AG09319 (cell line): Measurements from ENCODE around the gene ARSI.

ENCODE experiments used
- DNase-seq: peaks from one replicate; pipeline ENCODE4 v3.0.0-alpha.2; 2010; ENCODE audit warnings: low read depth; ENCODE audit errors: extremely low read depth
- TF ChIP-seq, protein P1 (sequence below): IDR thresholded peaks from 2 replicates; pipeline ENCODE4 v1.5.1; 2011; ENCODE audit warnings: low read depth, mild to moderate bottlenecking, inconsistent platforms, low read length, moderate library complexity

The ARSI gene

DNA sequence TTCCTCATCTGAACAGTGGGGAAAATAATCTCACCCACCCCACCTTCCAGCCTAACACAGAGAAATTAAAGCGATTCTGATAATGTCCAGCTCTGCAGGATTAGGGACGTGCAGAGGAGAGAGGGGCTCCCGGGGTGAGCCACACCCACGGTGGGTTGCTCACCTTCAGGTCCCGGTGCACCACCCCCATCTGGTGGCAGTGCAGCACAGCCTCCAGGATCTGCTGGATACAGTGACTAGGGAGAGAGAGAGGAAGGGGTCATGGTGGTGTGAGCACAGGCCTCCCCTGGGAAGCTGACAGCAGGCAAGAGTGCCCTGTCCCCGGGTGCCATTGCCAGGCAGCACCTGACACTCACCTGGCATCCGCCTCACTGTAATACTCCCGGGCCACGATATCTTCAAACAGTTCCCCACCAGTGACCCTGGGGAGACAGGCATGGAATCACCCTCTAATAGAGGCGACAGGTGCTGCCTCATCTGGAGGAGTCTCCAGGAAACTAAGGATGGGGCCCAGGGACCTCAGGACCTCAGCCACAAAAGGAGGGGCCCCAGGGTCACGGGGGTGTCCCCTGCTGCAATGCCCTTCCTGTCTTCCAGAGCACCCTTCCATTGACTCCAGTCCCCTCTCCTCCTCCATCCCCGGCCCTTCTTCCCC lies 46.2 kb downstream of the ARSI start:
- TF ChIP-seq, protein P1, sequence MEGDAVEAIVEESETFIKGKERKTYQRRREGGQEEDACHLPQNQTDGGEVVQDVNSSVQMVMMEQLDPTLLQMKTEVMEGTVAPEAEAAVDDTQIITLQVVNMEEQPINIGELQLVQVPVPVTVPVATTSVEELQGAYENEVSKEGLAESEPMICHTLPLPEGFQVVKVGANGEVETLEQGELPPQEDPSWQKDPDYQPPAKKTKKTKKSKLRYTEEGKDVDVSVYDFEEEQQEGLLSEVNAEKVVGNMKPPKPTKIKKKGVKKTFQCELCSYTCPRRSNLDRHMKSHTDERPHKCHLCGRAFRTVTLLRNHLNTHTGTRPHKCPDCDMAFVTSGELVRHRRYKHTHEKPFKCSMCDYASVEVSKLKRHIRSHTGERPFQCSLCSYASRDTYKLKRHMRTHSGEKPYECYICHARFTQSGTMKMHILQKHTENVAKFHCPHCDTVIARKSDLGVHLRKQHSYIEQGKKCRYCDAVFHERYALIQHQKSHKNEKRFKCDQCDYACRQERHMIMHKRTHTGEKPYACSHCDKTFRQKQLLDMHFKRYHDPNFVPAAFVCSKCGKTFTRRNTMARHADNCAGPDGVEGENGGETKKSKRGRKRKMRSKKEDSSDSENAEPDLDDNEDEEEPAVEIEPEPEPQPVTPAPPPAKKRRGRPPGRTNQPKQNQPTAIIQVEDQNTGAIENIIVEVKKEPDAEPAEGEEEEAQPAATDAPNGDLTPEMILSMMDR, result no peak; the same call in 1 of the 2 replicates
- no peak for DNase-seq

DNA sequence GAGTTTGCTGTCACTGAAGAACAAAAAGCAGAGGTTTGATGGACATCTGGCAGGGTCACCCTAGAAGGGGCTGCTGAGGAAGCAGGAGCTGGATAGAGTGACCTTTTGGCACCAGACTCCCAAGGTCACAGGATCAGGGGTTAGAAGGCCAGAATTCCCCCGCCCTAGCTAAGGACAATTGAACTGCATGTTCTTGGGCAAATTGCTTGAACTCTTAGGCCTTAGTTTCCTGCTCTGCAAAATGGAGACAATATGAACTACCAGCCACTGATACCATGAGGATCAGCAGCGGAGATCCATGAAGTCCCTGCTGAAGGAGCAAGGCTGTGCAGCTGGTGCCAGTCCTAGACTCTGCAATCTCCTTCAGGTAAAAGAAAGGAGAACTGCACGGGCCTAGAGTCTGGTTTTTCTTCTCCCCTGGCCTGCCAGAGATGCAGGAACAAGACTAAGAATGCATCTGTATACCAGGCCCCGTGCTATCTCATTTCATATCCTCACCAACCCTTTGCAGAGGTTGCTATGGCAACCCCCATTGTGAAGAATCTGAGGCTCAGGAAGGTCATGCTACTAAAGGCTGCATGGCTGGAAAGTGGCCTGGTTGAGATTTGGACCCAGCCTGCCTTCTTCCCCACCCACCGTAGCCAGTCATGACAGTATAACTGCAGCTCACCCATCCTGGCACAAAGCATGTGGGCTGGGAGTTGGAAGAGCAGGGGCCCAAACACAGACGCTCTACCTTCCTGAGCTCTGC lies 46.9 kb downstream of the ARSI start:
- DNase-seq, result no peak

DNA sequence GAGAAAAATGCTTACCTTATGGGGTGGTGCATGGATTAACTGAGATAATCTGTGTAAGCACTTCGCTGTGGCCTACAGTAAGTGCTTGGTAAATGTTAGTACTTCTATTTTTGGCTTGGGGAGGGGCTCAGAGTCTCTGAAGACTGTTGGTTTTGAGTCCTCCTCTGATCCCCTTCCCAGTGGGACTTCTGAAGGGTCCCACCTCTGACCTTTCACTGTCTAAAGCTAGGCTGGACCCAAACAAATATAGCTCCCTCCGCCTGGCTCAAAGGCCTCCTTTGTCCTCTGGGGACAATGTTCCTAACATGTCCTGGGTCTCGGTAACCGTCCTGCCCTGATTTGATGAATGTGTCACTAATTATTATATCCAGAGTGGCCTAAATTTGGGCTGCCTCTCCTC lies 47.9 kb downstream of the ARSI start:
- TF ChIP-seq, protein P1, result no peak
- DNase-seq, result no peak

More for the DNA sequence above, 46.9 kb downstream of the ARSI start:
- TF ChIP-seq, protein P1, result no peak

DNA sequence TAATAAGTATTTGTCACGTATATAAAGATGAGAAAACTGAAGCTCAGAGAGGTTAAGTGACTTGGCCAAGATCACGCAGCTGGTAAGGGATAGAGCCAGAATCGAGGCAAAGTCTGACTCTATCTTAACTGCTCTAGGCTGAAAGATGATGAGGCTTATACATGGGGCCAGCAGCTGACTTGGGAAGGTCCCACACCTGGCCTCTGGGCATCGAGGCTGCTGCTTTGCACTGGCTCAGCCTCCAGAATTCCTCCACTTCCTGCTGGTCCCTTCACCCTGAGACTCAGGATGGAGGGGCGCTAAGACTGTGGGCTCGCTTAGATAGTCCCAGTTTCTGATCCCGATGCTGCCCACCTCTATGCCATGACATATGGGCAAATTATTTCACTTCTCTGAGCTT lies 48.3 kb downstream of the ARSI start:
- DNase-seq, result no peak
- TF ChIP-seq, protein P1, result no peak

DNA sequence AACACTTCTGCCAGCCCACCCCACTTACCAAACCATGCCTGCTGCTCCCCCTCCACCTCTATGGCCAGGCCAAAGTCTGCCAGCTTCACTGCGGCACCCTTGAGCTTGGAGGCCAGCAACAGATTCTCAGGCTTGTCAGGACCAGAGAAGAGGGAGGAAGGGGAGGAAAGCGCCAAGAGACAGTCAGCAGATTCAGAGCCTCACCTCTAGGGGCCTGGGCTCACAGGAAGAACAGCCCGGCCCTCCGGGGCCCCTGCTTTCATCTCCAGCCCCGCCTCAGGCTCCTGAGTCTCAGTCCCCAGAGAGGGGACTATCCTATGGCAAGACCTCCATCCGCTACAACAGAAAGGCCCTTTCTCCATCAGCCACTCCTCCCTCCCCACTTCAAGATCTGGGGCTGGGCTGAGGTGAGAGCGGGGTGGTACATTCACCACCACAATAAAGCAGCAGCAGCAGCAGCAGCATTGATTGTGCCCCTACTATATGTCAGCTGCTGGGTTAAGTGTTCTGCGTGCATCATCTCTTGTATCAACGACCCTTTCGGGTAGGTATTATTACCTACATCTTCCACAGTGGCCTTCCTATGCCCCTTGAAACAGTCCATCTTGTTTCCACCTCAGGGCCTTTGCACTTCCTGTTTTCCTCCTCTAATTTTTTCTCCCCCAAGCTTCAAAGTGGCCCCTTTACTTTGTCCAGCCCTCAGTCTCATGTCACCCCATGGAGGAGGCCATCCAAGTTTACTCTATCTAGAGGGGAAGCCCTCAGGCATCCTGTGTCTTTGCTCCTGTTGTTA lies 49.1 kb downstream of the ARSI start:
- DNase-seq, result no peak
- TF ChIP-seq, protein P1, result no peak

DNA sequence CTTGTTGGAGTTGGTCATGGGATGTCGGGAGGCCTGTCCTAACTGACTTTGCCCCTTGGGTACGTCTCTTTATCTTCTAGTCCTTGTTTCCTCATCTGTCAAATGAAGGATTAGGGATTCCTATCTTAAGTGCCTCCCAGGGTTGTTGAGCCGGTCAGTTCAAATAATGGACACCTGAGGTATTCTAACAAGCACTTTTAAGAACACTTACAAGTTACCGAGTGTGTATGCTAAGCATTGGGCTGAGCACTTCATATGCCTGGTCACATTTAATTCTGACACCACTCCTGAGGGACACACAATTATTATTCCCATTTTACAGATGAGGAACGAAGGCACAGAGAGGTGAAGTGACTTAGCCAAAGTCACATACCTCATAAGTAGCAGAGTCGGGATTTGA lies 50.2 kb downstream of the ARSI start:
- no peak for DNase-seq
- TF ChIP-seq, protein P1, result no peak

DNA sequence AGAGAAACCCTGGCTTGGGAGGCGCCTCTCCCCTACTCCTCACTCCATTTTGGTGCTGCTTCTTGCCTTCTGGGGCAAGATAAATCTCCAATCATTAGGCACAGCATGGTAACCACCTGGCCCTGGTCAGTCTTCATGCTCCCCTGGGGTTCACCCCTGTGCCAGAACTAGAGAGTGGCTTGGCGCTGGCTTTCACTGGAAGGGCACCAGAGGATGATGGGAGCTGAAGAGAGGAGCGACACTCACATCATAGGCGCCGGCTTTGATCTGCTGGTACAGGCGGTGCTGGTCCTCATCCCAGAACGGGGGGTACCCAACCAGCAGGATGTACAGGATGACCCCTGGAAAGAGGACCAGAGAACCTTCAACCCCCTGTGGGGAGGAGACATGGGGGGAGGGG lies 51.2 kb downstream of the ARSI start:
- no peak for DNase-seq
- TF ChIP-seq, protein P1, result no peak
